HG02870 (cell line): ENCODE results near the gene KRT79.

ENCODE experiments used
- ATAC-seq: cut with Tn5 transposase; IDR thresholded peaks from one replicate; pipeline ENCODE4 v1.9.1; 2021; ENCODE audit warnings: mild to moderate bottlenecking, moderate library complexity; ENCODE audit not compliant: unreplicated experiment

KRT79 gene

DNA sequence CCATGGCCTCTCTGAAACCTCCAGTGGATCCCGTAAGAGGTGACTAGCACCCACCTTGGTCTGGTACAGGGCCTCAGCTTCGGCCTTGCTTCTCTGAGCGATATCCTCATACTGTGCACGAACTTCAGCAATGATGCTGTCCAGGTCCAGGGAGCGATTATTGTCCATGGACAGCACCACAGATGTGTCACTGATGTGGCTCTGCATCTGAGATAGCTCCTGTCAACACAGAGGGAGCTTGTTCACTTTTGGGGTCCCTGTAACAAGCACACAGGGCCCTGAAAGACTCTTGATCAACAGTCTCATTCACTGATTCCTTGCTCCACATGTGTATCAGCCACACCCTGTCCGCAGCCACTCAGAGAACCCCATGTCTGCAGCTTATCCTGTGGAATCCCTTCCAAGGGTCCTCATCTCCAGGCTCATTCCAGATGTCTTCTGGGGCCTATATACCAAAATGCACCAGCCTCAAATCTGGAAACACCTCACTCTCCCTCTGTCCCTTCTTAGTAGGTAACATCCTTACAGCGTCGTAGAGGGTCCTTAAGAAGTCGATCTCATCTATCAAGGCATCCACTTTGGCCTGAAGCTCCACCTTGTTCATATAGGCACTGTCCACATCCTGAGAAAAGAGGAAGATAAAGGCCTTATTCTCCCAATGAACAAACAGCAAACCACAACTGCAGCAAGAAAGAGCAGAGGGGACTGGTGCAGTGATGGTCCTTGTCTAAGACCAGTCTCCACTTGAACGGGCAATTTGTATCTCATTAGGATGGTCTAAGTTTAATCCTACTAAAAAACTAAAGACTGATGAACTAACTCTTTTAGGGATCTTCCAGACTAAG is 41.7 kb downstream of the KRT79 start:
- ATAC-seq = no peak

DNA sequence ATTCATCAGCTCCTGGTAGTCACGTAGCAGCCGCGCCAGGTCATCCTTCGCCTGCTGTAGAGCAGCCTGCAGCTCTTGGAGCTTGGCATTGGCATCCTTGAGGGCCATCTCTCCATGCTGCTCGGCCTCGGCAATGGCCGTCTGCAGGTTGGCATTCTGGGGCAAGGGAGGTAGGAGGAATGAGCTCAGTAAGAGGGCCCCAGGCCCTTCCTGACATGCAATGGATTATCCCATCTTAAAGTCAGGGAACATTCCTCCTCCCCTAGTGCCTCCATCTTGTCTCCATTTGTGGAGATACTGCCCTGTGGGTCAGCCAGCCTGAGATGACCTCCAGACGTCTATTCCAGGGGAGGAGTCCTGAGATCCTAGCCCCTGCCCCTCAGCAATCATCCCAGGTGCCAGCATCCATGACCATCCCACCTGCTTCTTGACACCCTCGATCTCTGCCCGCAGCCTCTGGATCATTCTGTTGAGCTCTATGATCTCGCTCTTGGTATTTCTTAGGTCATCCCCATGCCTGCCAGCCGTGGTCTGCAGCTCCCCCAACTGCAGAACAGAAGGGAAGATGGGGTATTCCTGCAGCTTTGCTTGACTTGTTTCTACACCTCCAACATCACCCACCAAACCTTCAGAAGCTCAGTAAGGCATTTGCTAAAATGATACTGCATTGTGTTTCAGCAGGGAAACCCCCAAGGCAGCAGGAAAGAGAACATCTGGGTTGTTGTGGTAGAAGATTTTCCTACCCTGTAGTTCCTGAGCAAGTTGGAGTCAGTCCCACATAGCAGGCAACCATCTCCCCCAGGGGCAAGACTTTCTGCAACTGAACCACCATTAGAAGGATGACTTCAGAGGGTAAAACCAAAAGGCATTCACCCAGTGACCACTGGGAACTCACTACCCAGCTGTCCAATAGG is 42.6 kb downstream of the KRT79 start:
- no peak for ATAC-seq

- no peak for ATAC-seq
Observed at GRCh38 chr12:52790427-52791270, 43.5 kb downstream of the KRT79 start.

DNA sequence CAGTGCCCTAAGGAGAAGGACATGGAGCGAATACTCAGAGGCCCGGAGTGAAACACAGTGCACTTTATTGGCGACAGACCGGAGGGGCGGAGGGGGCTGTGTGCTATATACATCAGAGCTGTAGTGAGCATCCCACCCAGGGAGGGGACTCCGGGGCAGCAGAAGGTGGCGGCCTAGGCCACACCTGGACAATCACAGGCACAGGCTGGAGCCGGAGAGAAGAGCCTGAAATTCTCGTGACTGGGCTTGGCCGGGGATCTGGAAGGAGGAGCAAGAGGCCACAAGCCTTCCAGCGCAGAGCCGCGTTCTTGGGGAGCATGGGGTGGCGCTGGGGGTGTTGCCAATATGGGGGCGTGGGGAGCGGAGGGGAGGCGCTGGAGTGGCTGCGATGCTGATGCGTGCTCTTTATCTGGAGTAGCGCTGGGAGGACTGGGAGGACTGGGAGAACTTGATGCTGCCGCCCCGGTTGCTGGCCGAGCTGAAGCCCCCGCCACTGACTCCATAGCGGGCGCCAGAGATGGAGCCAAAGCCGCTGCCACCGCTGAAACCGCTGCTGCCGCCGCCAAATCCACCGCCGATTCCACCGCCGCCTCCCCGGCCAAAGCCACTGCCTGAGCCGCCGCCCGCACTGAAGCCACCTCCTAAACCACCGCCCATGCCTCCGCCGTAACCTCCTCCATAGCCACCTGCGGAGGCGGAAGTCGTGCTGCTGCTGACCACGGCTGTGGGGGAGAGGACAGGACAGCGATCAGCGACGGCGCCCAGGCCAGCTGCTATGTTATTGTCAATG is 44.3 kb downstream of the KRT79 start:
- ATAC-seq = no peak

GRCh38 chr12:52788876-52789636 is 45.1 kb downstream of the KRT79 start:
- ATAC-seq = no peak

GRCh38 chr12:52788192-52788875 is 45.8 kb downstream of the KRT79 start:
- no peak for ATAC-seq

DNA sequence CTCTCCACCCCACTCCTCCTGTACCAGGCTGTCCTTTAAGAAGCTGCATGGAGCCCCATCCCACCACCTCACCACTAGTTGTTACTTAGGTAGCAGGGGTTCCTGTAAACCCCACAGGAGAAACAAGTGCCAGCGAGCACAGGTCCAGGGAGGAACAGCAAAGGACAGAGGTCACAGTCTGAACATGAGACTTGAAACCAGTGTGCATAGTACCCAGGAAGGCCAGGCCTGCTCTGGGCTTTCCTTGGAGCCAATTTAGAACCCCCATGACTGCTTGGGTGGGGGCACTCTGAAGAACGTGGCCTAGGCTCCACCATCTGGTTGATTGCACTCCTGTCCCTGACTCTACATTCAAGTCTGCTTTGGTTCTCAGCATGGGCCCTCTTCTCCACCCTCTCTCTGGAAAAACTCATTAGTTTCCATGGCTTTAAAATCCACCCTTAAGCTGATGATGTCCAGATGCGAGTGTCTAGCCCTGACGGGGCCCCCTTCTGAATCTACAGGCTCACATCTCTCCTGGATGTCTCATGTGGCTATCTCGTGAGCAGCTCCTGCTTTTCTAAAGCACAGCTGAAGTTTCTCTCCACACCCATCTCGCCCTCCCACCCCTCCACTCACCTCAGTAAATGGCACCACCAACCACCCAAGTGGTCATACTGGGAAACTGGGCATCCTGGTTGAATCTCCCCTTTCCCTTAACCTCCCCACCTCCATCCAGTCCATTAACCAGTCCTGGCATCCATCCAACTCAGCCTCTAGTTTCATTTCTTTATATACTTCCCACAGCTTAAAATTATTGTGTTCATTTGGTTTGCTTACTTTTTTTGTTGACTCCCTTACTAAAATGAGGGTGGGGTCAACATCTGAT is 46.6 kb downstream of the KRT79 start:
- no peak for ATAC-seq

DNA sequence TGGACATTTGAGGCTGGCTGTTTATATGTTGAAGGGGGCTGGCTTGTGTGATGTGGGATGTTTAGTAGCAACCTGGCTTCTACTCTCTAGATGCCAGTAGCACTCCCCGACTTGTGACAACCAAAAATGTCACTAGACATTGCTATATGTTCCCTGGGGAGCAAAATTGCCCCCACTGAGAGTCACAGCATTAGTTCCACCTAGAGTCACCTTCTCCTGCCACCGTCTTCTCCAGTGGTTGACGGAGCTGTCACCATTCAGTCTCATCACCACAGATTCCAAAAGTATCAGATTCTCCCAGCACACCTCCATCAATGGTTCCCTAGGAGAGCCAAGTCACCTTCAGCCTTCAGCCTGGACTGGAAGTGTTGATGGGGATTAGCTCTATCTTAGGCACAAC is 49.2 kb downstream of the KRT79 start:
- ATAC-seq = no peak

DNA sequence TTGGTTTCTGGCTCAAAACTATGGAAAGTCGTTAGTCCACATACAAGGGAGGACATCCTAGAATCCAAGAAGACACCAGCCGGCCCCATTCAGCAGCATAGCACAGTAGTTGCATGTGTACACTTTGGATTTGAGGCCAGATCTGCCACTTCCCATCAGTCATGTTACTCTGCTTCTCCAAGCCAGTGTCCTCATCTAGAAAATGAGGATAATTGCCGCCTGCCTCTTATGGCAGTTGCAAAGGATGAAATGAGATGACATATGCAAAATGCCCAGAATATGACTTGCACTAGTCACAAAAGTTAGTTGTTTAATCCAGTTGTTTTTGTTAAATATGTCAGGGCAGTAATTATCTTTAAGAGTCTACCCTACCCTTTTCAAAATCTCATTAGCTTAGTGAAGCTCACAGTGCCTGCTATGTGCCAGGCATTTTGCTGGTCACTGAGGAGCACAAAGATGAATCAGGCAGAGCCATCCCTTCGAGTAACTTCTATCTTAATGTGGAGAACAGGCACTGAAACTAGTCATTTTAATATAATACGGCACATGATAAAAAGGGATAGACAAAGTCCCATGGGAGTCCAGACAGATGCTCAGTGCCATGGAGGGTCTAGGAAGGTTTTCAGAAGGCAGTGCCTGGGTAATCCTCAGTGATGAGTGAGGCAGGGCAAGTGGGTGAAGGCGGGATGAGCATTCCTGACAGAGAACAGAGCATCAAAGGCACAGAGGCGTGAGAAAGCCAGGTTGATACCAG is 50.4 kb downstream of the KRT79 start:
- ATAC-seq = no peak

GRCh38 chr12:52782502-52782901 is 51.6 kb downstream of the KRT79 start:
- no peak for ATAC-seq

DNA sequence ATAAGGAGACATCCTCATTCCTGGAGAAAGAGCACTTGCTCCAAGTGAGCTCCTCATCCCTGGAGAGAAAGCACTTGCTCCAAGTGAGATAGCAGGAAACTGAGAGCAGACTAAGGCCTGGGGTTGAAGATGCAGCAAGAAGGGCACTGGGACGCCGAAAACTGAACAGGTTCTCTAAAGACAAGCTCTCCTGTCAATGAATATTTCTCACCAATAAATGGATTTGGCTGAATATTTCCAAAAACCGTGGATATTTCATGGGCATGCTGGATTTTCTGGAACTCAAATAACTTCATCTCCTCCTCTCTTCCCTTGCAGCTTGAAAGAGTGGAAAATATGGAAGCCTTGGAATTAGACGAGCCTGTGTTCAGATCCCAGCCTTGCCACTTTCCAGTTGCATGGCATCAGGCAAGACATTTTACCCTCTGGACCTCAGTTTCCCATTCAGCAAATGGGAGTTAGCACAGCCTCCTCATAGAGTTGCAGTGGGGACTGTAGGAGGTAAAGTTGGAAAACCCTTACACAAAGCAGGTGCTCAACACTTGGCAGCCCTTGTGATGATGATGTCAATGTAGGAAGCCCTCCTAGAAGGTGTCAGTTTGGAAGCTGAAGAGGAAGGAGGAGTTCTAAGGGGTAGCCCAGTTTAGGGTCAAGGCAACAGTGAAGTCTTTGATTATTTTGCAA is 52.6 kb downstream of the KRT79 start:
- ATAC-seq = no peak

GRCh38 chr12:52779914-52780313 is 54.2 kb downstream of the KRT79 start:
- ATAC-seq = no peak

DNA sequence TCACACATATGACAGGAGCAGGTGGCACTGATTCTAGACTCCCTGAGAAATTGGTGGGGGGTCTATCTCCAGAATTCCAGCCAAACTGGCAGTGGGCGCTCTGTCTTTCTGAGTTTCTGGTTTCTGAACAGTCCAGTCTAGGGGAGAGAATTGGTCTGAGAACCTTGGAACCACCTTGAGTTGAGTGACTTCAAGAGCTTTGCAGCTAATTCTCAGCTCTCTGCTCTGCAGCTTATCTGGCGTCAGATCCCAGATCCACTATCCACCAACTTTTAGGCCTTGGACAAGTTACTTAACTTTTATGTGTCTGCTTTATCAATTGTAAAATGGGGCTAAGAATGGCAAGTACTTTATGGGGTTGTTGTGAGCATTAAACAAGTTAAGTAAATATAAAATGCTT is 55.3 kb downstream of the KRT79 start:
- no peak for ATAC-seq

DNA sequence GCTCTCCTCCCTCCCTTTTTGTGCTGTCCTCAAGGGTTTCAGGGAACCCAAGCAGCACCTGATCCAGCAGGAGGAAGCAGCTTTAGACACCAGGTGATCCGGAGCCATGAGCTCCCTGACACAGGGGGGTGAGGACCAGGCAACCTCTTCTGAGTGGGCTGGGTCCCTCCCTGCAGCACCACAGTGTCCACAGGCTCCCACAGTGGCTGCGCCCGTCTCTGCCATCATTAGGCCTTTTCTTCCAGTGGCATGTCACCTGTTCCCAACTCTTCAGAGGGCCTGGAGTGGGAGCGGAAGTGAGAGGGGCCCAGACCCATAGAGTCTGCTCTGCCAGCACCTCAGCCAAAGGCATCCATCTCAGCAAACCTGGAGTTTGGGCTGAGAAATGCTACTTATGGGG is 56.5 kb downstream of the KRT79 start:
- ATAC-seq = no peak

DNA sequence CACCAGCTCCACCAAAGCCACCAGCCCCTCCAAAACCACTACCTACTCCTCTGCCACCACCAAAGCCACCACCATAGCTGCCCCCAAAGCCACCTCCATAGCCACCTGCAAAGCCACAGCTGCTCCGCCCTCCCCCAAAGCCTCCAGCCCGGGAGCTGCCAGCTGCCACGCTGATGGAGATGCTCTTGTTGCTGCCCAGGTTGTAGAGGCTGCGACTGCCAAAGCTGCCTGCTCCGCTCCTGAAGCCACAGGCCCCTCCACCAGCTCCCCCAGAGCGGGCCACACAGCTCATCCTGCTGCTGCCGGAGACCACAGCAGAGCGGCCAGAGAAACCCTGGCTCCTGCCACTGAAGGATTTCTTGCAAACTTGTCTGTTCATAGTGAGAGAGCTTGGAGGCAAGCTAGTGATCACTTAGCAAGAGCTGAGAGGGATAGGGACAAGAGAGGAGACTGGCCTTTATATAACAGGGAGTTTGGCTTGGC is 57.2 kb downstream of the KRT79 start, which contains the start of gene KRT76:
Gene KRT76 (minus strand): TSS at position 433 of the 483 bp plus-strand sequence. CDS start 54 bp downstream, at position 379.
- no peak for ATAC-seq

GRCh38 chr12:52776435-52776834 is 57.7 kb downstream of the KRT79 start:
- no peak for ATAC-seq
